GM12874 (cell line): ENCODE results near the gene STUB1.

Experiments
- TF ChIP-seq, protein P1 (sequence below): IDR thresholded peaks from 2 replicates; pipeline ENCODE4 v1.5.1; 2011; ENCODE audit warnings: low read depth, mild to moderate bottlenecking, control low read depth, low read length, moderate library complexity; ENCODE audit not compliant: insufficient read depth

The STUB1 gene

DNA sequence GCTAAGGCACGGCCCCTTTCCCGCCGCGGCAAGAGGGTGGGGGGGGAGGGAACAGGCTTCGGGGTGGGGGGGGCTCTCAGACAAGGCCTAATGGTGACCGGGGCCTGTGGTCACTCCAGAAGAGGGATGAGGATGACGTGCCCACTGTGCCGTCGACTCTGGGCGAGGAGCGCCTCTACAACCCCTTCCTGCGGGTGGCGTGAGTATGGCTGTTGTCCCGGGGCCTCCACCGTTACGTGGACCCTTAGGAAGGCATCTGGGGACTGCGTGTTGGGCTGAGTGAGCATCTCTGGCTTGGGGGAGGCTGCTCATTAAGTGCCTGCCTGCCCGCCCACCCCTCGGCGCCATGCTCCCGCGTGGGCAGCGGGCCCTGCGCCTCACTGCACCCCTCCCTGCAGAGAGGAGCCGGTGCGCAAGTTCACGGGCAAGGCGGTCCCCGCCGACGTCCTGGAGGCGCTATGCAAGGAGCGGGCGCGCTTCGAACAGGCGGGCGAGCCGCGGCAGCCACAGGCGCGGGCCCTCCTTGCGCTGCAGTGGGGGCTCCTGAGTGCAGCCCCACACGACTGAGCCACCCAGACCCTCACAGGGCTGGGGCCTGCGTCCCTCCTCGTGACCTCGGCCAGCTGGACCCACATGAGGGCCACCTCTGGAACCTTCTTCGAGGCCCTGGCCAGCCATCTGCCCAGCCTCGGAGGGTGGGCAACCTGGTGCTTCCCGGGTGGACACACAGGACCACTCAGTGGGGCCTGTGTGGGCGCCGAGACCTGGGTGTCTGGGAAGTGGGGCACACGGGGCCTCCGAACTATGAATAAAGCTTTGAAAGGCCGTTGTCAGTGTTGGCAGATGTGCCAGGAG lies 48.9 kb downstream of the STUB1 start:
- TF ChIP-seq, protein P1, sequence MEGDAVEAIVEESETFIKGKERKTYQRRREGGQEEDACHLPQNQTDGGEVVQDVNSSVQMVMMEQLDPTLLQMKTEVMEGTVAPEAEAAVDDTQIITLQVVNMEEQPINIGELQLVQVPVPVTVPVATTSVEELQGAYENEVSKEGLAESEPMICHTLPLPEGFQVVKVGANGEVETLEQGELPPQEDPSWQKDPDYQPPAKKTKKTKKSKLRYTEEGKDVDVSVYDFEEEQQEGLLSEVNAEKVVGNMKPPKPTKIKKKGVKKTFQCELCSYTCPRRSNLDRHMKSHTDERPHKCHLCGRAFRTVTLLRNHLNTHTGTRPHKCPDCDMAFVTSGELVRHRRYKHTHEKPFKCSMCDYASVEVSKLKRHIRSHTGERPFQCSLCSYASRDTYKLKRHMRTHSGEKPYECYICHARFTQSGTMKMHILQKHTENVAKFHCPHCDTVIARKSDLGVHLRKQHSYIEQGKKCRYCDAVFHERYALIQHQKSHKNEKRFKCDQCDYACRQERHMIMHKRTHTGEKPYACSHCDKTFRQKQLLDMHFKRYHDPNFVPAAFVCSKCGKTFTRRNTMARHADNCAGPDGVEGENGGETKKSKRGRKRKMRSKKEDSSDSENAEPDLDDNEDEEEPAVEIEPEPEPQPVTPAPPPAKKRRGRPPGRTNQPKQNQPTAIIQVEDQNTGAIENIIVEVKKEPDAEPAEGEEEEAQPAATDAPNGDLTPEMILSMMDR = no peak

DNA sequence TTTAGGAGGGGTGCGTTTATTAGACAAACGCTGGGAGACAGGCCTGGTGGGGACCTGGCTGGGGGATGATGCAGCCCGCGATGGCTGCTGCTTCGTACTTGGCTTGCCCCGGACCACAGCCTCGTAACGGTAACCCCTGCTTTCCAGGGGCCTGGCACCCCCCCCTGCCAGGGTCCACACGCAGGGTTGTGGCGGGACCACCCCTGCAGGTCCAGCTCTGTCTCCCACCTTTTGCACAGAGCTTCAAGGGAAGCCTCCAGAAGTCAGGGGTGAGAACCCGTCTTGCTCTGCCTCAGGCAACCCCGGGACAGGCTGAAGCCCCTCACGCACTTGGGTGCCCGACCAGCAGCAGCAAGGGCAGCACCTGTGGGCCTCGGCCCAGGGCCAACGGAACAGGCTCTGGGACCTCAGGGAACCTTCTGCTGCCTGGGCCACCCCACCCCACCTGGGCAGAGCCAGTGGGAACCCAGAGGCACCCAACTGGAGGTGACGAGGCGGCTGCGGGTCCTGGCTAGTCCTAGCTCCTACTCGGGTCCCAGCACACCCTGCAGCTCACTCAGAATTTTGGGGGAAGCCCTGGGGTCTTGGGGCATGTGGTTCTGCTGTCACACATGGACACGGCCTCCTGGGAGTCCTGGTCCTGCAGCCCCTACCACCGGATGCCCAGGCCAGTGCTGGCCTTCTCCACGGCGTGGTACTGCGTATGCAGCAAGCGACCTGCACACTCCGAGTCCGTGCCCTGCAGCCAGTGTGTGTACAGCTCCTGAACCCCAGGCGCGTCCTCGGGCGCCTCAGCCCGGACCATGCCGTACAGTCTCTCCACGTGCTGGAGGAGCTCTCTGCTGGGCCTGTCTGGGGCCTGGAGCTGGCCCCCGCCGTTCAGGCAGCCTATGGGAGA lies 49.8 kb downstream of the STUB1 start:
- TF ChIP-seq, protein P1 = no peak

DNA sequence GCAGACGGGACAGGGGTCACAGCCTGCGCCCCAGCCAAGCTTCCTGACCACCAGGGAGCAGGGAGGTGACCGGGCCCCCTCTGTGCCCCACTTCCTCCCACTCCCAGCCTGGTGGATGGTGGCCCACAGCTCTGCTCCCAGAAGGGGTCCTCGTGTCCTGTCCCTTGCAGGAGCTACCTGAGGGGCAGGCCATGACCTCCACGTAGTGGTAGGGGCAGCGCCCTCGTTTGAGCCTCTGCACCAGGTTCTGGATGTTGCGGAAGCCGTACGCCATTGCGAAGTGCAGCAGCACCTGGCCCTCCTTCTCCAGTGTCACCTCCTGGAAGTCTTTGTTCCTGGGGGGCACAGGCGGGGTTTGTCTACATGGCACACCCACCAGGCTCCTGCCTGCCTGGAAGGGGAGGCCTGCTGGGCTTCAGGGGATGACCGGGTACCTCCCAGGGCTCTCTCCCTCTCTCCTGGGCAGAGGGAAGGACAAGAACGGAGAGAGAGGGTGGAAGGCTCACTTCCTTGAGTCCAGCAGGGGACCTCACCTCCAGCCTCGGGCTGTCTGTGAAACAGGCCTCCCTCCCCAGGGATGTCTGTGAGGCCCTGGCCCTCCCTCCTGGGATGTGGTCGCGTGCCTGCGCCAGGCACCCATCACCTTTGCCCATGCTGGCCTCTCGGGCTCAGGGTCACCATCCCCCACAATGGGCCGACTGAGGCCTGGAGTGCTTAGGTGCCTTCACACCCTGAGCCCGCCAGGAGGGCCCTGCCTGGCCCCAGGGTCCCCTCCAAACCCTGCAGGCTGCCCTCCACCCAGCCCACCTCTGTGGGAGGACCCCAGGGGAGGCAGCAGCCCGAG lies 50.7 kb downstream of the STUB1 start:
- TF ChIP-seq, protein P1 = no peak

DNA sequence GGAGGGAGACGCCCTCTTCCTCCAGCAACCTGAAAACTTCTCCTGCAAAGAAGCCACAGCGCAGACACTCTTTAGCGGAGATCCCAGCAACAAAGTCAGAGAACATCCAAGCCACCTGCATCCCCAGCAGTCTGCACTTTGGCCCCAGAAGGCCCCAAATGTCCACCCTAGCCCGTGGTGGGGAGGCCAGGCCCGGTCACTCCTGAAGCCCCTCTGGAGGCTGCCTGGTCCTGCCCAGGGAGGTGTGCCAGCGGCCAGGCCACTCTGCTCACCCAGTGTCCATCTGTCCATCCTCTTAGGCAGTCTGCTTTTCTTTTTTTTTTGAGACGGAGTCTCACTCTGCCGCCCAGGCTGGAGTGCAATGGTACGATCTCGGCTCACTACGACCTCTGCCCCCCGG lies 52.1 kb downstream of the STUB1 start:
- TF ChIP-seq, protein P1 = no peak
